Measurements from ENCODE around the gene FBN1.

GRCh38 chr15:48637639-48638038, 7.9 kb downstream of the FBN1 start:
- TF ChIP-seq ZNF565 (CRISPR knock-in tag; conservative IDR thresholded peaks at IDR 0.05; ENCODE audit: low read depth): no peak
- TF ChIP-seq TSHZ2 (CRISPR knock-in tag; IDR thresholded peaks at IDR 0.05): no peak
- no peak for TF ChIP-seq PATZ1 (CRISPR knock-in tag; IDR thresholded peaks at IDR 0.05; ENCODE audit: borderline replicate concordance)
- TF ChIP-seq TOX (CRISPR knock-in tag; IDR thresholded peaks at IDR 0.05; ENCODE audit: borderline replicate concordance): no peak
- no peak for TF ChIP-seq OSR1 (CRISPR knock-in tag; IDR thresholded peaks at IDR 0.05)
- TF ChIP-seq RARB (CRISPR knock-in tag; IDR thresholded peaks at IDR 0.05): no peak
- TF ChIP-seq ARNTL (CRISPR knock-in tag; IDR thresholded peaks at IDR 0.05; ENCODE audit: borderline replicate concordance, low read depth): no peak
- no peak for TF ChIP-seq CREB5 (CRISPR knock-in tag; IDR thresholded peaks at IDR 0.05; ENCODE audit: low read depth)
- TF ChIP-seq GLIS3 (CRISPR knock-in tag; IDR thresholded peaks at IDR 0.05): no peak
